ENCODE measurements around the gene TMEM164.

The TMEM164 gene

DNA sequence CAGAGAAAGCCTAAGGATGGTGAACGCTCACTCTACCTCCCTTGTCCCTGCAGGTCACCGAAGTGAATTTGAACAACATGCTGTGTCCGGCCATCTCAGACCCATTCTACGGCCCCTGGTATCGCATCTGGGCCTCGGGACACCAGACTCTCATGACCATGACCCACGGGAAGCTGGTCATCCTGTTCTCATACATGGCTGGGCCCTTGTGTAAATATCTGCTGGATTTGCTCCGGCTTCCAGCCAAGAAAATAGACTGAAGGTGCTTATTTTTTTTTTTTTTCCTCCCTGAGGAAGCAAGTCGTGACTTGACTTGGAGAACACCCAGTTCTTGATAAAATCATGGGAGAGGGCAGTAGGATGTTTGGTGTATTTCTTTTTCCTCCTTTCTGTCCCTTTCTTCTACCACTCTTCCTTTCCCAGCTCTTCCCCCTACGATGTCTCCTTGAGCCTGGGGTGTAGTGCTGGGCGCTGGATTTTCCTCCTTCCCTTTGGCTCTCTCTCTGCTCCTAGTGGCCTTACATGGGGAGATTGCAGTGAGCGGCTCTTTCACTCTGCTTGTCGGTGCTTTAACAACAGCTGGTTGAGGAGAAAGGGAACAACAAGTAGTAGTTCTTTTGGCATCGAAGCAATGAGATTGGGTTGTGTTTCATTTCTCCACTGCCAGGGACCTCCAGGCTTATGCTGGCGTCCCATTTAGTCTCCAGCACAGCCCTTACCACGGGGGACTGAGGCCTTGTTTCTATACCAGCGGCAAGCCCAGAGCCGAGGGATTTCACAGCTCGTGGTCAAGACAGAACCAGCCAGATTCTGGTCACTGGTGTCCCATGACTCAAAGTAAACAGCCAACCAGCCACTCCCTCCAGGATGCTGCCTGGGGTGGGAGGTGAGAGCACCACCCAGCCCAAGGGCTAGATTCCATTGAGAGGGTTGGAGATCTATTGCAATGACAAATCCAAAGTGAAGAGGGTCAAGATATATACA is 170.6 kb downstream of the TMEM164 start:
- no peak for DNase-seq

- no peak for DNase-seq
Measured at GRCh38 chrX:110175146-110175545, 172.2 kb downstream of the TMEM164 start.

DNA sequence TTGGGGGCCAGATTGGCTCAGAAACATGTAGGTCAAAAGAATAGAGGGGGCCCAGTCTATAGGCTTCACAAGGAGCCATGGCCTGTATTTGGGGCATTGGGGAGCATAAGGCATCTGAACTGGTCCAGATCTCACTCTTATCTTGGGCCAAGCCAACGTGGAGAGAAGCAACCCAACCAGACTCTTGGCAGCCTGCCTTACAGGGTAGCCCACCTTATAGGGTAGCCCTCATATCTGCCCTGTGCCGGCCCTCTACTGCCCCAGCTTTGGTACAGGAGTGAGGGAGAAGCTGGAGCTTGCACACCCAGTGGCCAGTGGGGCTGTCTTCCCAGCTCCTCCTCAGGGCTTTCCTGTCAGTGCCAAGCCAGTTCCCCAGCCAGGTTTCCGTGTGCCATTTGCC is 172.8 kb downstream of the TMEM164 start:
- no peak for DNase-seq

GRCh38 chrX:110178179-110178865 is 175.4 kb downstream of the TMEM164 start:
- DNase-seq, result no peak

GRCh38 chrX:110180176-110180927 is 177.4 kb downstream of the TMEM164 start:
- no peak for DNase-seq

DNA sequence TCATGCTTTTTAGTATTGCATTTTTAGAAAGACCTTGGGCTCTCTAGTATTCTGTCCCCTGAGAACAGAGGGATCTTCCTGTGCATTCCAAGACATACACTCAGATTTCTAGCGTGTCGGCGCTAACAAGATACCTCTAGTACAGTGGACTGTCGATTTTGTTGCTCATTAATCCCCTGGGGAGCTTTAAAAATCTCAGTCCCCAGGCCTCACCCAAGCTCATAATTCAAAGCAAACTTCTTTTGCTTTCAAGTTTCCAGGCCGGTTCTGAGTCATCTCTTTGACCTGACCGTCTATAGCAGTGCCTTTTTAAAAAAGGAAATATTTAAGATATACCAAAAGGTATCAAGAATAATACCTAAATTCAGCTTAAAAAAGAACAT is 178.0 kb downstream of the TMEM164 start:
- no peak for DNase-seq

DNA sequence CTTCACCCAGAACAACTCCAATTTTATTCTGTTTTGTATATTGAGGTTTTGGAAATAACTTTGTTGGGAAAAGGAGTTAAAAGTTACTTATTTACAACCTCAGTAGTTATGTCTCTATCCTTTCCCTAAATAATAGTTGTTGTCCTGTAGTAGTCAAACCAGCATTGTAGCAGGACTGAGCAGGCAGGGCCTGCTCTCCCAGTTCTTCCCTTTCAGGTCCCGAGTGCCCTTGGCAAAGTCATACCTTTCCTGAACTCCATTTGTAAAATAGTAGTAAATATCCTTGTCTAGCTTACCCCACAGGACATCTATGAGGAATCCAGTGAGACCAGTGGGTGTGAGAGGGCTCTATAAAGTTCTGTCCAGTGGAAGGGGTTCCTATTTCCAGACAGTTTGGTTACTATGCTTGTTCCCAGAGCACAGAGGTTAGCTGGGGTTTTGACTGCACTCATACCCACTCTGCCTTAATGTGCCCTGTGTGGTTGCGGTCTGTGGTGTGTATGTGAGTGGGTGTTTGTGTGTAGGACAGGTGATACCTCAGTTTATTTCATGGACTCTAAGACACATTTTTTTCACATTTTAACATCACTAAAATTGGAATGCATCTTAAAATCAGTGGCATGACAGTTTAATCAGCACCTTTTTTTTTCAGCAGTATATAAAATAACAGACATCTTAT is 178.7 kb downstream of the TMEM164 start:
- no peak for DNase-seq

GRCh38 chrX:110182362-110182761 is 179.4 kb downstream of the TMEM164 start:
- no peak for DNase-seq

DNA sequence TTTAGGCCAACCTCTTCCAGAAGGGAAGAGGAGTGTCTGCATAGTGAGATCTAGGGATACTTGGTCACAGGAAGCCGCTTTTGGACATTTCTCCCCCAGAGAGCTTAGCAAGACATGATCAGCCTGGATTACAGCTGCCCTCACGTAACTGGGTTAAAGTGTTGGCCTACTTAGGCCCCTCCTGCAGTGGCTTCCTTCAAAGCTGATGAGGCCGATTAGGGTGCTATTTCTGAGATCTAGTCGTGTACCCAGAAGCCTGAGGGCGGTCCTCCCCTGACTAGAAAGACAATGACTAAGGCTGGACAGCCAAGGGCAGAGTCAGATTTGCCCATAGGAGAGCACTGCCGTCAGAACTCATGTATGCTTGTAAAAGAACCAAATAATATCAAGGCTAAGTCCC is 180.0 kb downstream of the TMEM164 start:
- no peak for DNase-seq

GRCh38 chrX:110183314-110183713 is 180.4 kb downstream of the TMEM164 start:
- DNase-seq, result no peak

DNA sequence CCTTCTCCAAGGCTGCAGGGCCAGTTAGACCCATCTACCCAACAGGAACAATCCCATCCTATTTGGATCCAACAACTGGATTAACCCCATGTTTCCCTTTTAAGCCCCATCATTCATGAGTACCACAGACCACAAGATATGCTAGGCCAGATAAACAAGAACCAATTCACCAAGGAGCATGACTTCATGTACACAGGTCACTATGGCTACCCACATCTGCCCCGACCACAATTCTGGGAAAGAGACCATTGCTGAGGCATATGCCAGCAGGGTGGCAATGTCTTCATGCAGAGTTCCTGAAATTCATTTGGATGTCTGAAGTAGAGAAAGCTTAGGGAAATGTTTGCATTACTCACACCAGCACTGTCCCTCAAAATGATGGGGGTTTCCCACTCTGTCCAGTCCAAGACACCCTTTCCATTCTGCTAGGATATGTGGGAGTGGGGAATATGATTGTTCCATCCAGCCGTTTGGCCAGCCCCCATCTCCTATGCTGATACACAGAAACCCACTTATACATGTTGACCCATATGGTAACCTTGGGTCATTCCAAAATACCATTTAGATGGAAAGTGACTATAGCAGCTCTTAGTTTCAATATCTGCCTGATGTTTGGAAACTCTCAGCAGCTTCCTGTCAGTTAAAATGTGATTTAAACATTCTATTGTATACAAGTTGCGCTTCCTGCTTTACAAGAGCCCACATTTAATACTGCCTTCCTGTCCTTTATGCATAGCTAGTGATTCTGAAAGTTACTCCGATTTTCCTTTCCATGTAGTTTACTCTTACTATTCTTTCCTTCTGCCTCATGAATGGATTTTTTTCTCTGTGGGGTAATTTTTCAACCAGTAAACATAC is 186.0 kb downstream of the TMEM164 start:
- DNase-seq, result no peak

- DNase-seq, result no peak
Measured at GRCh38 chrX:110192516-110192915, 189.6 kb downstream of the TMEM164 start.

- DNase-seq, result no peak
Measured at GRCh38 chrX:110194977-110195376, 192.1 kb downstream of the TMEM164 start.

DNA sequence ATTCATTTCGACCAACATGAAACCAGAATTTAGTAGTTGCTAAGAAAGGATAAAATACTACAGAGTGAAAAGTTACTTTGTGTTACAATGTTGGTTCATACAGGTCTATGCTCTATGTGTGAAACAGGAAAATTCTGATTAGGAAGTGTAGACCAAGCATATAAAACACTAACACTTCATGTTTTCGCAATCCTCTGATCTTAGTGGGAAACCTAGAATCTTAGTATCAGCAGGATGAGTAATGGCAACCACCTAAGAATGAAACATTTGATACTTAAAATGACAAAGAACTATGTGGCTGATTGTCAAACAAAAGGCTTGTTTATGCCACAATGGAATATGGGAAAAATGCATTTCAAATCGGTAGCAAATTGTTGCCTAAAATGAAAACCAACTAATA is 198.9 kb downstream of the TMEM164 start:
- DNase-seq, result no peak

GRCh38 chrX:110204986-110205385 is 202.1 kb downstream of the TMEM164 start:
- DNase-seq, result no peak

DNA sequence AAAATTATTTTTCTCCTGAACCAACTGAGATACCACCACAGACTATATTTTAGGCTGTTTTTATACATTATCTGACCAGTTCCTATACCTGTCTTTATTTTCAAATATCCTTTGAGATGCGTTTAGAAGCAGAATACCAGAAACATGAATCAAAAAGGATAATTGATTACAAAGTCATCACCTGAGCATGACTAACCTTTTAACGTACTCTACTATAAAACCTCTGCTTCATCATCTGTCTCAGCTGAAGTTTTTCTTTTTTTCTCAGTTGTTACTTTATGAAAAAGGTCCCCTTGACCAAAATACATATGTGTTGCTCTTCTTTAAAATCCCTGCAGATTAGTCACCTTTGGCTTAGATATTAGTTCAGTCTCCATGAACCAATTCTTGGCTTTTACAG is 205.2 kb downstream of the TMEM164 start:
- DNase-seq, result no peak

DNA sequence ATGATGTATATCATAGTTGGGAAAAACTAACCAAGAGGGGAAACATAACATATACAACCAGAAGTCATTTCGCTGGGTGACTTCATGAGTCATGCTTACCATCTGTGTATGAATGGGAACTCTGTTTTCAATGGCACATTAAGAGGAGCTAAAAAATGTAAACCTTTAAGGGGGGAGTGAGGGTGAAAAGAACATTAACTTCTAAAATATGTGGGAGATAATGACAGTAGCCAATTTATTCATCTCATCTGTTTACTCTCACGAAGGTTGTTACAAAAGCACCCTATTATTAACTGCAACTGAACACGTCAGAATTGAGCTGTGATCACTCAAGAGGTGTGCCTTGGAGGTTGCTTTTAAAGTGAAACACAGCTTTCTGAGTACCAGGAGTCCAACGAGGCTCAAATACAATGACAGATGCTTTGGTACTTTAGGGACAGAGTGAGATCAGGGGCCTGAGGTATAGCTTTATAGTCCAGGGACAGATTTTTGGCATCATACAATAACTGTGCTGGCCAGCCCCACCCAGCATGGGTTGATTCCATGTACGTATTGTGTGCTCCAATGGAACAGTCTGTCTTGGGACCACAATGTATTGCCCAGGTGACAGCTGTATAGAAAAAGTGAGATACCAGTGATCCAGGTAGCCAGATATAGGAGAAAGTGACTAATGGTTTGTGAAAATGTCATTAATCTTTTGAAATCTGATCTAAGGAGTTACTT is 207.7 kb downstream of the TMEM164 start:
- DNase-seq, result no peak

DNA sequence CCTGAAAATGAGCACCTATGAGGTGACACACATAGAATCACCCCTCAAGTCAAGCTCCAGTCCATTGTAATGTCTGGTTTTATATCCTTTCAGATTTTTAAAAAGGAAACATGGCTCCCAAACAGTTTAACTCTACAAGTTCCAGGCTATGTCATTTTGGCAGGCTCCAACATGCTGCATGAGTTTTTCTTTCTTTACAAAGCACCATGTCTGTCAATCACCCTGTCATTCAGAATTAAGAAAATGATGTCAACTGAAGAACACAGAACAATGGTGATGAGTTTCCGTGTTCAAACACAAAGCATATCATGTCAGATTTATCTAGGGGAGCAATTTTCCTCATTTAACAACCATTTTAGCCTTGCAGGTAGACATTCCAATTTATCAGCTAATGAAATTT is 208.4 kb downstream of the TMEM164 start:
- no peak for DNase-seq

DNA sequence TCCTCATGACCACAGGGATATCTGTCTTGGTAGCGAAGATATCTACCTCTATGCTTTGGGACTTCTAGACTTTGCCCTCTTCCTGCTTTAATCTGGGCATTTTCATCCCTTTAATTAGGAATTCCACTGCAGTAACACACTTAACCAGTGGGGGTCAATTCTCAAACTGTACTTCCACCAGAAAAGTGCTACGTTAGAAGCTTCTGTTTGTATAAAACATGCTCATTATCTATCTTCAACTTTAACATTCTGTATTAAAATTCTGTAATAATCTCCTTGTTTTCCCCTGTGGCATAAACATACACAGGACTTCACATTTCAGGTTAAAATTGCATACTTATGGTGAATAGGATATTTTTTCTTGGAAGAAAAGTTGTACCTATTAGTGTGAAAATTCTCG is 209.4 kb downstream of the TMEM164 start:
- DNase-seq, result no peak

DNA sequence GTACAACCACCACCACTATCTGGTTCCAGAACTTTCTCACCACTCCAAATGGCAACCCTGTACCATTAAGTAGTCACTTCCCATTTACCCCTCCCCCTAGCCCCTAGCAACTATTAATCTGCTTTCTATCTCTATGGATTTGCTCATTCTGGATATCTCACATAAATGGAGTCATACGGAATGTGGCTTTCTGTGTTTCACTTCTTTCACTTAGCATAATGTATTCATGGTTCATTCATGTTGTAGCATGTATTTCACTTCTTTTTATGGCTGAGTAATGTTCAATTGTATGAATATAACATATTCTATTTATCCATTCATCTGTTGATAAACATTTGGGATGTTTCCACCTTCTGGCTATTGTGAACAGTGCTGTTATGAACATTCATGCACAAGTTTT is 210.3 kb downstream of the TMEM164 start:
- no peak for DNase-seq

DNA sequence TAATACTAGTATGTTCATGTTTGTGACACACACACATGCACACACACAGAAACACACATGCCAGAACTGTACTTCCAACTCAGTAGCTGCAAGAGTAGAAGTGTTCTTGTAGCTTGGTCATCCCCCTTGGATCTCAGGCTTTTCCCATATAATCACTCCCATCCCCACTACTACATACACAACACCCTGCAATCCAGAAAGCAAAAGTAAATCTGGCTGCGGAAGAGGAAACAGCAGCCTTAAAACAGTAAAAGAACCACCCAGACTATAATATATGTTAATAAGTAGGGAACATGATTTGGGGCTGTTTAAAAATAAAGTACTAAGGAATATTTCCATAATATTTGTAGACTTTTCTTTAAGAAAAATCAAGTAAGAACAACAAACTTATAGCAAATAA is 211.8 kb downstream of the TMEM164 start:
- DNase-seq, result no peak
